Kidney (tissue), 14 donors: ENCODE data around the gene NARS2. TPM values are rescaled to one million over a fixed set of nuclear protein-coding genes. Genes with fewer than 3 reads are reported as not detected.
"Not testable (repeated sequence)": the region's sequence is repeated elsewhere in the genome, so short reads cannot be mapped to it uniquely, and the experiment has no call there.

ENCODE experiments used
- DNase-seq, 5 donors: peaks; one replicate each; pipeline ENCODE4 v3.0.0-alpha.2; 2013 to 2020
- FAIRE-seq: peaks from 2 replicates; lab custom pipeline; 2012; peaks lifted over from hg19 to GRCh38; lab: Jason Lieb, UNC
- H3K27ac ChIP-seq, 2 donors: one replicate each; pipeline ENCODE4 v1.7.0; 2013; ENCODE audit warnings: low read depth in 2 of 2, low read length in 2 of 2, inconsistent platforms in 1 of 2
- H3K27me3 ChIP-seq: one replicate; pipeline ENCODE4 v1.7.1; 2013; ENCODE audit warnings: low read length, inconsistent platforms; ENCODE audit not compliant: control insufficient read depth, insufficient read depth
- H3K36me3 ChIP-seq, 3 donors: one replicate each; pipeline versions ENCODE4 v1.7.0 to v1.7.1; 2013; ENCODE audit warnings: low read length in 3 of 3, control low read depth in 1 of 3, inconsistent platforms in 1 of 3; ENCODE audit not compliant: insufficient read depth in 3 of 3, control insufficient read depth in 2 of 3
- H3K4me1 ChIP-seq, 3 donors: one replicate each; pipeline versions ENCODE4 v1.7.0 to v1.7.1; 2013; ENCODE audit warnings: low read length in 3 of 3, inconsistent platforms in 1 of 3, low read depth in 1 of 3; ENCODE audit not compliant: control insufficient read depth in 2 of 3, insufficient read depth in 2 of 3
- H3K4me3 ChIP-seq, 3 donors: one replicate each; pipeline versions ENCODE4 v1.7.0 to v1.8.1; 2013; ENCODE audit warnings: low read length in 3 of 3, control low read depth in 1 of 3, inconsistent platforms in 1 of 3
- H3K9ac ChIP-seq, 3 donors: one replicate each; pipeline versions ENCODE4 v1.7.0 to v1.7.1; 2013; ENCODE audit warnings: low read length in 3 of 3, control low read depth in 1 of 3, inconsistent platforms in 1 of 3
- H3K9me3 ChIP-seq, 3 donors: one replicate each; pipeline versions ENCODE4 v1.7.0 to v1.7.1; 2013; ENCODE audit warnings: low read length in 3 of 3, control low read depth in 1 of 3, inconsistent platforms in 1 of 3; ENCODE audit not compliant: control insufficient read depth in 2 of 3, insufficient read depth in 1 of 3
- CTCF ChIP-seq: IDR thresholded peaks from 3 replicates; pipeline ENCODE4 v1.5.1; 2012; ENCODE audit warnings: mild to moderate bottlenecking, moderate library complexity, borderline replicate concordance; ENCODE audit not compliant: insufficient read depth; ENCODE audit errors: extremely low read depth
- intact Hi-C: fragments of 100-400 bp; cut with DNase I; formaldehyde crosslinking; loops from one replicate; pipeline ENCODE4 v1.11.1; 2022
- polyA plus RNA-seq: library from polyadenylated mRNA; stranded (reverse); fragments of 350-450 nt; fragmentation: Illumina TruSeq; extraction: RNeasy Lipid Tissue Mini Kit (QIAGEN cat#74804); gene quantifications from one replicate; pipeline ENCODE4 v1.2.3, GENCODE V29; 2014; ENCODE audit warnings: low read depth, low replicate concordance; ENCODE audit not compliant: insufficient read depth
- total RNA-seq: library from RNA; stranded (reverse); fragmentation: NEBNext Ultra II Directional; extraction: Animal tissue kit (Norgen Biotek cat#: 25700); gene quantifications from one replicate; pipeline ENCODE4 v1.2.1, GENCODE V29; 2021
- donor health status: control.
- donor health status: control.
- donor health status: control.
- donor health status: control.
- donor health status: control.
- donor health status: DM: yes; HTN: yes; CAD: no.
- donor health status: Normal renal cell carcinoma (clear cell type).

NARS2 gene
- total and polyA plus RNA-seq, 2 donors from 2014 or later = 13.0 to 13.2 TPM

GRCh38 chr11:78555592-78555991 is 19.1 kb downstream of the NARS2 start:
- FAIRE-seq = no peak

GRCh38 chr11:78552881-78553280 is 21.8 kb downstream of the NARS2 start:
- intact Hi-C loops = no loop called here
- Histone ChIP-seq H3K4me3 (no peak overlapping the region), H3K36me3 (peaks cover 0 to 5% (median 3%) of the 10 kb centered on the region in 3 donors), H3K27ac (no peak overlapping the region), H3K27me3 (no peaks in the 10 kb centered on the region), H3K9me3 (no peaks in the 10 kb centered on the region), H3K4me1 (peaks cover 0 to 5% (median 3%) of the 10 kb centered on the region in 3 donors), H3K9ac (no peak overlapping the region)
- no peak for TF ChIP-seq CTCF
- DNase-seq = no peak
- no peak for FAIRE-seq

More at GRCh38 chr11:78555592-78555991, 19.1 kb downstream of the NARS2 start:
- no peak overlapping the region for H3K27ac ChIP-seq
- no peak overlapping the region for H3K9ac ChIP-seq
- no peaks in the 10 kb centered on the region for H3K9me3 ChIP-seq
- DNase-seq = no peak
- no peak for TF ChIP-seq CTCF
- H3K4me1 ChIP-seq = peaks cover 2 to 5% (median 3%) of the 10 kb centered on the region in 3 donors
- intact Hi-C loops = no loop called here
- H3K36me3 ChIP-seq = peaks cover 0 to 10% (median 3%) of the 10 kb centered on the region in 3 donors
- H3K4me3 ChIP-seq = no peak overlapping the region
- no peaks in the 10 kb centered on the region for H3K27me3 ChIP-seq

GRCh38 chr11:78552139-78552538 is 22.5 kb downstream of the NARS2 start:
- H3K9me3 ChIP-seq, H3K27ac ChIP-seq, intact Hi-C loops, H3K4me3 ChIP-seq, H3K27me3 ChIP-seq, DNase-seq, FAIRE-seq, H3K9ac ChIP-seq, H3K36me3 ChIP-seq, H3K4me1 ChIP-seq: not testable (repeated sequence)

- Histone ChIP-seq H3K27me3 (no peaks in the 10 kb centered on the region), H3K36me3 (peaks cover 0 to under 1% (median 0%) of the 10 kb centered on the region in 3 donors), H3K4me3 (no peak overlapping the region), H3K9ac (no peak overlapping the region), H3K4me1 (peaks cover 0 to 5% (median 3%) of the 10 kb centered on the region in 3 donors), H3K9me3 (no peaks in the 10 kb centered on the region), H3K27ac (no peak overlapping the region)
- FAIRE-seq (no peak), DNase-seq (no peak)
- intact Hi-C loops = no loop called here
- TF ChIP-seq CTCF = no peak
These were observed 23.6 kb downstream of the NARS2 start for GRCh38 chr11:78551066-78551465.
